HG02759 (cell line): Measurements from ENCODE around the gene TENT5C.
"Not testable (repeated sequence)": the region's sequence is repeated elsewhere in the genome, so short reads cannot be mapped to it uniquely, and the experiment has no call there.

Experiments
- ATAC-seq: cut with Tn5 transposase; IDR thresholded peaks from one replicate; pipeline ENCODE4 v1.9.1; 2021; ENCODE audit warnings: mild to moderate bottlenecking, moderate library complexity; ENCODE audit not compliant: unreplicated experiment

The TENT5C gene

GRCh38 chr1:117605774-117606648 lies at the start of gene TENT5C:
TSS of gene TENT5C (plus strand) at chr1:117606048. CDS start at chr1:117622869, 16,821 bp downstream.
- ATAC-seq: peak; percentile 91

DNA sequence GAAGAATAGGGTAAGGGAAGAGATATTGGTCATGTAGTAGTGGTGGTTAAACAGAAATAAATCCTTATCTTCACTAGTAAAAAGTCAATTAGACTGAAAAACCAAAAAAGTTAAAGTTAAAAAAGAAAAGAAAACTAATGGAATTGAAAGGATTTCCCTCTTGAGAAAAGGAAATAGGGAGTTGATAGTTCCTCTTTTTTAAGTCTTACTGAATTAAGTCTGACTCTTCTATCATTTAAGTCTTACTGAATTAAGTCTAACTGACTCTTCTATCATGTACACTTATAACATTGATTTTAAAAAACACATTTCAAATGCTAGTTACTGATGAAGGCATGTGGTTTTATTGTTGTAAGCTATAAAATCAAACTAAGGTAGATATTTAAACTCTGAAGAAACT lies 49.5 kb upstream of the TENT5C start:
- ATAC-seq: no peak

GRCh38 chr1:117556976-117557375 lies 48.9 kb upstream of the TENT5C start:
- ATAC-seq: no peak

- not testable (repeated sequence) for ATAC-seq
These were observed 47.4 kb upstream of the TENT5C start for GRCh38 chr1:117558451-117558850.

DNA sequence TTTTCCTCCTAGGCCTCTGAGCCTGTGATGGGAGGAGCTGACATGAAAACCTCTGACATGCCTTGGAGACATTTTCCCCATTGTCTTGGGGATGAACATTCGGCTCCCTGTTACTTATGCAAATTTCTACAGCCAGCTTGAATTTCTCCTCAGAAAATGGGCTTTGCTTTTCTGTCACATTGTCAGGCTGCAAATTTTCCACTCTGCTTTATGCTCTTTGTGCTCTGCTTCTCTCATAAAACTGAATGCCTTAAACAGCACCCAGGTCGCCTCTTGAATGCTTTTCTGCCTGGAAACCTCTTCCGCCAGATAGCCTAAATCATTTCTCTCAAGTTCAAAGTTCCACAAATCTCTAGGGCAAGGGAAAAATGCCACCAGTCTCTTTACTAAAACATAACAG lies 46.7 kb upstream of the TENT5C start:
- no peak for ATAC-seq

DNA sequence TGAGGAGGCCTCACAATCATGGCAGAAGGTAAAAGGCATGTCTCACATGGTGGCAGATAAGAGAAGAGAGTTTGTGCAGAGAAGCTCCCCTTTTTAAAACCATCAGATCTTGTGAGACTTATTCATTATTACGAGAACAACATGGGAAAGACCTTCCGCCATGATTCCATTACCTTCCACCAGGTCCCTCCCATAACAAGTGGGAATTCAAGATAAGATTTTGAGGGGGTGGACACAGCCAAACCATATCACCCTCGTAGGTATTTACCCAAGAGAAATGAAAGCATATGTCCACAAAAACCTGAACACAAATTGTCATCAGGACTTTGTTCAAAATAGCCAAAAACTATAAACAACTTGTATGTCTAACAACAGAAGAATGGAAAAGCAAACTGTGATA lies 45.9 kb upstream of the TENT5C start:
- no peak for ATAC-seq

GRCh38 chr1:117561071-117561470 lies 44.8 kb upstream of the TENT5C start:
- no peak for ATAC-seq

DNA sequence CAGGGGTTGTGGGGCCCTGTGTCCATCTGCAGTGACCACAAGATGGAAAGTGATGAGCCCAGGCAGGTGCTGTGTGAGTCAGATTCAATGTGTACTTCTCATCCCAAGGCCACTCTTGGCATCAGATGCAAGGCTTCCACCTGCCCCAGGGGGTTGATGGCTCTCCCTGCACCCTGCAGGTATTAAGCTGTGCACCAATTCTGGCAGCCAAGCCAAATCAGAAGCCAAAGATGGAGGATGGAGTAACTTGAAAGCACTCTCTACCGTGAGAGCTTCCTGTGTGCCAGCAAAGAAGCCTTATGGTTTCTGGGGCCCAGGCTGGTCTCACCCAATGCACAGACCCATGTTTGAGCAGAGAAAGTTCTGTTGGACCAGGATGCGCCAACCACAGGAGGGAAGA lies 44.3 kb upstream of the TENT5C start:
- ATAC-seq: no peak

GRCh38 chr1:117562581-117563491 lies 43.0 kb upstream of the TENT5C start:
- ATAC-seq: no peak

- no peak for ATAC-seq
These were observed 42.4 kb upstream of the TENT5C start for GRCh38 chr1:117563492-117563875.

GRCh38 chr1:117564227-117565075 lies 41.4 kb upstream of the TENT5C start:
- no peak for ATAC-seq

DNA sequence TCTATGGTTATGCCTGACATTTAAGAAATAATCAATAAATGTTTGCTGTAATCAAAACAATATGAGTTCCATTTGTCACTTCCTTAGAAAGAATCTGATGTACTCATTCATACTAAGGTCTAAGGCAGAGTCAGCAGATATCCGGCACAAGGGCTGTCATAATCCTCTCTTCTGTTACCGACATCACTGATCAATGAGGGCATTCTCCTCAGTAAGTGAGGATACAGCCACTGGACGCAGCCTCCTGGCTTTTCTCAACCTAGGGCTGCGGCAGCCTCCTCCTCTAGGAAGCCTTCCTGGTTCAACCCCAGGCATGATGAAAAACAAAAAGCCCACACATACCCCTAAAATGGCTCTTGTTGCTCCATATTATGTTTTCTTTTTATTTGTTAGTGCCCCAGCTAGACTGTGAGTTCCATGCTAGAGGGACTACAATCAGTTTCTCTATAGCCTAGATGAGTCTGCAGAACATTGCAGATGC lies 40.7 kb upstream of the TENT5C start:
- ATAC-seq: no peak

- no peak for ATAC-seq
These were observed 39.9 kb upstream of the TENT5C start for GRCh38 chr1:117565745-117566455.

- ATAC-seq: no peak
These were observed 39.3 kb upstream of the TENT5C start for GRCh38 chr1:117566556-117566955.

GRCh38 chr1:117567435-117567834 lies 38.4 kb upstream of the TENT5C start:
- no peak for ATAC-seq

DNA sequence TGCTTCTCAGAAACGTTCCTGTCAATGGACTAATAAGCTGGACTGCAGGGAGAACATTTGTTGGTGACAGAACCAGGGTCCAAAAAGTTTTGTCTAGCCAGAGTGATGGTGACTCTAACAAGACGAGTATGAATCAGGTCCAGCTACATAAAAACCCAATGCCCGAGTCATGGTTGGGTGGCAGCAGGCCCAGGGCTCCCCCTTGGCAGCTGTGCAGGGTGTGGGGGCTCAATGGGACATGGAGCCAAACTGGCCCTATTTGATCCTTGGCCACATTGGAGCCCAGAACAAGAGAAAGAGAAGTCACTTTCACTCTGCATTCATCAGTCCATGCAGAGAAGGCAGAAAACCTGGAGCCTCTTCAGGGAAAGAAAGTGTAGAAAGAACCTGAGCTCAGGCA lies 37.9 kb upstream of the TENT5C start:
- no peak for ATAC-seq

- no peak for ATAC-seq
These were observed 36.8 kb upstream of the TENT5C start for GRCh38 chr1:117568999-117569398.

DNA sequence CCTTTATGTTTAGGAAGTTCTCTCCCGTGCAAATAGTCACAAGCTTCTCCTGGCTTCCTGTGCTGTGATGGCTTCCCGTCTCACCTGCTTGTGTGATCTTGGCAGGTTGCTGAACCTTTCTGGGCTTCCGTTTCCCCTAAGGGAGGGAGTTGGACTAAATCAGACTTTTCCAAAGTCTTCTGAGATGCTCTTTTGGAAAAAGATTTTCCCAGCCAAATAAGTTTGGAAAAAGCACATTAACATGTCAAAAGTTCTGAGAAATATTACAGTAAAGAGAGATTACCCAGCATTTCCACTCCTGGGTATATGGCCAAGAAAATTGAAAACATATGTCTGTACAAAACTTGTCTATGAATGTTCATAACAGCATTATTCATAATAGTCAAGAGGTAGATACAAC lies 36.0 kb upstream of the TENT5C start:
- no peak for ATAC-seq

DNA sequence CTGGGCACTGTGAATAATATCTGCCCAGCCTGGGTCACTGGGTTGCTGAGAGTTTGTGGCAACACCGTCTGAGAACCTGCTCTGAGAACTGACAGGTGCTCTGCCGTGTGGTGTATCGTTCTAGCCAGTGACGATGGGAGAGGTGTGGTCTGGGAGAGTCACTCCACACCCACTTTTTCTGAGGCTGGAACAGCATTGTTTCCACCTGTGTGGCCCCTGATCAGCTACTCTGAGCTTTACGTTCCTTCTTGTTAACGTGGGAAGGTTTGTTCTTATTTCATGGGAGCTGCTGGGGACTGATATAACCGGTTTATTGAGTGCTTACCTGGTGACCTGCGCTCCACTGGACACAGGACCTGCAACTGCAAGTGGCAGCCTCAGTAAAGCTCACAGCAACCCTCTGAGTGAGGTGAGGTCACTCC lies 34.8 kb upstream of the TENT5C start:
- no peak for ATAC-seq

- ATAC-seq: no peak
These were observed 34.4 kb upstream of the TENT5C start for GRCh38 chr1:117571496-117571895.
